HUDEP-2 (cell line): ENCODE data around the gene GFY.

Source experiments
- DNase-seq, 76 experiments: peaks; one replicate each; lab custom pipeline; 2025; ENCODE audit not compliant: unreplicated experiment in 76 of 76; lab: John Stamatoyannopoulos, UW

GFY gene

GRCh38 chr19:49425178-49425577 is at the start of gene GFY:
Gene GFY, plus strand, starts transcription at chr19:49425388. Its CDS starts 1,043 bp downstream, at chr19:49426431.
- no peak for DNase-seq

GRCh38 chr19:49378512-49378911 is 46.7 kb upstream of the GFY start:
- DNase-seq: no peak

DNA sequence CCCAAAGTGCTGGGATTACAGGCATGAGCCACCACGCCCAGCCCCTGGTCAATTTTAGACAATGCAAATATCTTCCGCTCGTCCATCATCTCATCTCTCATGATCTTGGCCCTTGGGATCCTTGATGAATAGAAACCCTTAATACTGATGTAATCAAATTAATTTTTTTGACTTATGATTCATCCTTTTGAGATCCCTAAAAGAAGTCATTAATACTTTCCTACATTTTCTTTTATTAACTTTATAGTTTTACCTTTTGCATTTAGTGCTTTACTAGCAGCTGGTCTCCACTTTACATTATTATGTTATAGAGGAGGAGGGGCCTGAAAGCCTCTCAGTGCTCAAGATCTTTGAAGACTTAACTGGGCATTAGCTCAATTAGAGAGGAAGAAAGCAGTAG is 44.8 kb upstream of the GFY start:
- no peak for DNase-seq

DNA sequence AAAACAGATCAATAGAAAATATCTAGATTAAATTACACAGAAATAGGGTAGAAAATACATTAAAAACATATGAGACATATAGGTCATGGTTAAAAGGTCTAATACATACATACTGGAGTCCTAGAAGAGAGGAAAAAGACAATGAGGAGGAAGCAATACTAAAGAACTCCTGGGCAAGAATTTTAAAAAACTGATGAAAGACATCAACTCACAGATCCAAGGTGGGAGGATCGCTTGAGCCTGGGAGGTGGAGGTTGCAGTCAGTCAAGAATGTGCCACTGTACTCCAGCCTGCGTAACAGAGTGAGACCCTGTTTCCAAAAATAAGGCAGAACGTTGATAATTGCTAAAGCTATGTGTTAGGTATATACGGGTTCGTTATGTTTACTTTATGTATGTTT is 42.5 kb upstream of the GFY start:
- no peak for DNase-seq

GRCh38 chr19:49383599-49383998 is 41.6 kb upstream of the GFY start:
- DNase-seq: no peak

DNA sequence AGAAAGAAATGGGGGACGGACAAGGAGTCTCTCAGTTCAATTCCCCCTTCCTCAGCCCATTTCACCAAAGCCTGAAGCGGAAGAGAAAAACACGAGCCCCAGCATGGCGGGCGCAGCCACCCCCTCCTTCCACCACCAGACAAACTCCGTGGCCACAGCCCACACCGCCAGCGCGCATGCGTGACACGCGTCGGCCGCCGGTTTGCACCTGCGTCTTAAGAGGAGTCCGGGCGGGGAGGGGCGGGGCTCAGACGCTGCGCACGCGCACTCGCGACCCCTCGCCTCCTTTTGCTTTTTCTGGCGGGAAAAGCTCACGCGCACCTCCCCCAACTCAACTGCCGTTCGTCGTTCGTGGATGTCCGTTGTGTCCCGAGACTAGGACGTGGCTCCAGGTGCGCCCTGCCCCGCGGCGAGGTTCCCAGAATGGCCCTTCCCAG is 37.2 kb upstream of the GFY start, which contains the start of gene KASH5:
Gene KASH5 (plus strand): TSS at position 314 of the 437 bp plus-strand sequence. CDS start 2,635 bp downstream, outside the sequence.
- no peak for DNase-seq

DNA sequence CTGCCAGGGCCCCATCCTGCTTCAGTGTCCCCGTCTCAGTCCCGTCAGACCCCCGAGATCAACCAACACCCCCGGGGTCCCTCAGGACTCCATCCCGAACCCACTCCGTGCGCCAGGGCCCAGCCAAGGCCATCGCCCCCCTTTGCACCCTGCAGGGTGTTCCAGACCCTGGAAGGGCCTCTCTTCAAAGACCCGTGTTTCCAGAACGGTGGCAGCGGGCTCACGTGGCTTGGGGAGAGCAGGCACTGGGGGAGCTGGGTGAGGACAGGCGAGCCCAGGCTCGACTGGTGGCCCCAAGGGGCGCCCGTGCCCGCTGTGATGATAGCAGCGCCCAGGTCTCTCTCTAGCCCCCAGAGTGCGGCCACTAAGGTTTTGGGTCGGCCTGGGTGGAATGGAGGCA is 35.8 kb upstream of the GFY start:
- no peak for DNase-seq

DNA sequence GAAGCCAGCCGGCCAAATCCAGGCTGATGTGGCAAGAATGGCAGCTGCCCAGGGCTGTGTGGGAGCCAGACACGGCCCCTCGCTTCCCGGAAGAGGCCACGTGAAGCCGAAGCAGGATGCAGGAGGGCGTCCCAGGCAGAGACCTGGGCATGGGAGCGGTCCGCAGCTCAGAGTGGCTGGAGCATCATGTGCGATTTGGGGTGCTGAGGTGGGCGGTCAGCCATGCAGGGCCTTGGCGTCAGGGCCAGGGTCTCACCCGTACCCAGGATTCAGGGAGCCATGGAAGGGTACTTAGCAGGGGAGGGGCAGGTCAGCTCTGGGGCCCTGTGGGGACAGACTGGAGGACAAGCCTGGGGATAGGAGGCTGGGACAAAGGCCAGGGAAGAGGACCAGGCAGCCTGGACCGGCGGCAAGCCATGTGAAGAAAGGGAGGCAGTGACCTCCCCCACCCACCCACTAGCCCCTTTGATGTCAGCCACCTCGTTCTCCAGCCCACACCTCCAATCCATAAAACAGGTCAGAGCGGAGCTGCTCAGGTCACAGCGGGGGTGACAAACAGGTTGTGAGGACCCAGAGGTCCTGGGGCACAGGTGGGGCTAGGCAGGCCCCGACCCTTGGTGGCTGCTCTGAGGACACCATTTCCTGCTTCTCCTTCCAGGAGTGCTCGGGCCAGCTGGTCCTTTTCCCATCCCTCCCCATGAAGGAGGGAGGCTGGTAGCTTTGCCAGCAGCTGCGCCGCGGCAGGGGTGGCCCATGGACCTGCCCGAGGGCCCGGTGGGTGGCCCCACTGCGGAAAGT is 34.9 kb upstream of the GFY start:
- DNase-seq: no peak

GRCh38 chr19:49390929-49391359 is 34.2 kb upstream of the GFY start:
- DNase-seq: peak in 39 of 76 experiments; percentile 3 to 72 (median 33)

GRCh38 chr19:49391581-49392399 is 33.4 kb upstream of the GFY start:
- peak in 69 of 76 experiments; percentile 20 to 81 (median 63) for DNase-seq

GRCh38 chr19:49393881-49394280 is 31.3 kb upstream of the GFY start:
- DNase-seq: no peak

DNA sequence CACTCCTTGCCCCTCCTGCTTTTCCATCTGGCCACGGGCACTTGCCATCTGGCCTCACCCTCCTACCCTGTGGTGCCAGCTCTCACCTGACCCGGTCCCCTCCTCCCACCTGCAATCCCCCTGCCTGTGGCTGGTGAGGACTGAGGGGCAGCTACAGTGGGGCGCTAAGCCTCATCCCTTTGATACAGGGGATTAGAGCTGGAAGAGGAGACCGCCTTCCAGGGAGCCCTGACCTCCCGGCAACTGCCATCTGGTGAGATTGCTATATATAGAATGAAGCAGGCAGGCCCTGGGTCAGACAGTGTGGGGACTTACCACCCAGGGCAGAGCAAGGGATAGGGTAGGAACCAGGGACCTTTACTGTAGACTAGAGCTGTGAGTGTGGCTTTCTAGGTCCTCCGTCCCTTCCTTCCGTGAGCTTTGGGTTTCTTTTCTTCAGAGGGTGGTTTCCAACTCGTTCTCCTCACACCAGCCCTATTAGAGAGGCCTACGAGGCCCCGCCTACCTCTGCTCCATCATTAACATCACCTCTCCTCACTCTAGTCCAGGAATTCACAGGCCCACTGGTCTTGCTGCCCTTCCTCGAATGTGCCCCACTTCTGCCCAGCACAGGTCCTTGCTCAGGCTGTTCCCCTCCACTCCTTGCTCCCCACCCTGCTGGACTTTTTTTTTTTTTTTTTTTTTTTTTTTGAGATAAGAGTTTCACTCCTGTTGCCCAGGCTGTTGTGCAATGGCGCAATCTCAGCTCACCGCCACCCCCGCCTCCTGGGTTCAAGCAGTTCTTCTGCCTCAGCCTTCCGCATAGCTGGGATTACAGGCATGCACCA is 29.4 kb upstream of the GFY start:
- DNase-seq: no peak

DNA sequence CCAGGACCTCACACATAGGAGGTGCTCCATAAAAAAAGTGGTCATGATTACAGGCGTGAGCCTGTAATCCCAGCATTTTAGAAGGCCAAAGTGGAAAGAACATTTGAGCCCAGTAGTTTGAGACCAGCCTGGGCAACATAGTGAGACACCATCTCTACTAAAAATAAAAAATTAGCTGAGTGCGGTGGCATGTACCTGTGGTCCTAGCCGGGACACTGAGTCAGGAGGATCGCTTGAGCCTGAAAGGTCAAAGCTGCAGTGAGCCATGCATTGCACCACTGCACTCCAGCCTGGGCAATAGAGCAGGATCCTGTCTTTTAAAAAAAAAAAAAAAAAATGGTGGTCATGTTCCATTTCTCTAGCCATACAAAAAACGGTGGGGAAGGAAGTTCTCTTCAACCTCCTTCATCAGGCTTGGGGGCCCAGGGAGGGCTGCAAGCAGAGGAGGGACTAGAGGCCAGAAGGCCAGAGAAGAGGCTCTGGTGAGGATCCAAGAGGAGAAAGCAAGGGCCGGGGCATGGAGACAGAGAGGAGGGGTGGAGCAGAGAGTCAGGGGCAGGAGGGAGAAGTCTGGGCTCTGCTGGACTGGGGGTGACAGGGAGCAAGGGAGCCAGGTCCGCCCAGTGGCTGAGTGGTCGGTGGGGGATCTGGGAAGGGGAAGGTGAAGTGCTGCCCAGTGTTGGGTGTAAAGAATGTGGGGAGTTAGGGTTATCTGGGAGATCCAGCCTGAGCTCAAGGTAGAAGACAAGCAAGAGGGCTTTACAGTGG is 28.3 kb upstream of the GFY start:
- no peak for DNase-seq

DNA sequence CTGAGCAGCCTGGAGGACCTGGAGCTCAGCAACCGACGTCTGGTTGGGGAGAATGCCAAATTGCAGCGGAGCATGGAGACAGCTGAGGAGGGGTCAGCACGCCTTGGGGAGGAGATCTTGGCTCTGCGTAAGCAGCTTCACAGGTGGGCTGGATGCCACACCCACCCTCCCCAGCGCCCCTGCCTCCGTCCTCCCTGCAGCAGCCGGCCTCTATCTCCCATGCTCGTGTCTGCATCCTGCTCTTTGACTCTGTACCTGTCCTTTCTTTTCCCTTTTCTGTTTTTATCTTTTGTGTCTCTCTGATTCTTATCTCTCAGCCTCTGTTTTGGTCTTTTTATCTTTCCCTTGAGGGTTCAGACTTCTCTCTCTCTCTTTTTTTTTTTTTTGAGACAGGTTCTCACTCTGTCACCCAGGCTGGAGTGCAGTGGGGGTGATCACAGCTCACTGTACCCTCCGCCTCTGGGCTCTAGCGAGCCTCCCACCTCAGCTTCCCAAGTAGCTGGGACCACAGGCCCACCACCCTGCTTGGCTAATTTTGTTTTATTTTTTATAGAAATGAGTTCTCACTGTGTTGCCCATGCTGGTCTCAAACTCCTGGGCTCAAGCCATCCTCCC is 27.1 kb upstream of the GFY start:
- DNase-seq: no peak

DNA sequence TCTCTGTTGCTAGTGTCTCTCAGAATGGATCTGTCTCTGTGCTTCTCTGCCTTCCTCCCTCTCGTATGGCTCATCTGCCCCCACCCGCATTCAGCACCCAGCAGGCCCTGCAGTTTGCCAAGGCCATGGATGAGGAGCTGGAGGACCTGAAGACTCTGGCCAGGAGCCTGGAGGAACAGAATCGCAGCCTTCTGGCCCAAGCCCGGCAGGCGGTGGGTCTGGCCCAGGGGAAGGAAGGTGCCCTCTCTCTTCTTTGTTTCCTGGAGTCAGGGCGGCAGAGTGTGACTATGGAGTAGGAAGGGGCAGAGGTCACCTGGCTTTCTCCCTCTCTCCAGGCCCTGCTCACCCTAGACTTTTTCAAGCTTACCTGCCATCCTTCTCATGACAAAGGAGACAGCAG is 26.3 kb upstream of the GFY start:
- DNase-seq: no peak

DNA sequence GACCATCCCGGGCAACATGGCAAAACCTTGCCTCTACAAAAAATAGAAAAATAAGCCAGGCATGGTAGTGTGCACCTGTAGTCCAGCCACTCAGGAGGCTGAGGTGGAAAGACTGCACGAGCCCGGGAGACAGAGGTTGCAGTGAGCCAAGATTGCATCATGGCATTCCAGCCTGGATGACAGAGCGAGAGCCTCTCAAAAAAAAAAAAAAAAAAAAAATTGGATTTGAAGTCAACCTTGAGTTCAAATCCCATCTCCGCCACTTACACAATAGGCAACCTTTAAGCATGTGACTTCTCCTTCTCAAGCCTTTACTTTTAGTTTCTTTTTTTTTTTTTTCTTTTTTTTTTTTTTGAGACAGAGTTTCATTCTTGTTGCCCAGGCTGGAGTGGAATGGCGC is 25.2 kb upstream of the GFY start:
- DNase-seq: no peak

- DNase-seq: no peak
Measured at GRCh38 chr19:49403404-49404187, 21.6 kb upstream of the GFY start.

- no peak for DNase-seq
Measured at GRCh38 chr19:49407079-49407478, 18.1 kb upstream of the GFY start.

DNA sequence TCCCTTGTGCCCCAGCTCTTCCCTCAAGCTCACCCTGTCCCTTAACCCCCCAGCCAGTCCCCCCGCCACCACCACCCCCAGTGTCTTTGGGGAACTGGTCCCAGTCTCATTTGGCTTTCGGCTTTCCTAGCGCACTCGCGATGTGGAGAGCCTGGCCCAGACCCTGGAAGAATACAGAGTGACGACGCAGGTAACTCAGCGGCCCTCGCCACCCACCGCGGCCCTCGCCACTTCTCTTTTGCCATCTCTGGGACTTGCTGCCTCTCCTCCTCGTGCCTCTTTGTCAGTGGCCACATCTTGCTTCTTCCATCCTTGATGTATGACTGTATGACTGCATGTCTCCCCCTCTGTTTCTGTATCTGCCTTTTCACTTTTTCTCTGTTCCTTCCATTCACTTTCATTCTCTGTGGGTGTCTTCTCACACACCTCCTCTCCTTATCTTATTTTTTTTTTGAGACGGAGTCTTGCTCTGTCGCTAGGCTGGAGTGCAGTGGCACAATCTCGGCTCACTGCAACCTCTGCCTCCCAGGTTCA is 17.6 kb upstream of the GFY start:
- no peak for DNase-seq
